PFSK-1 (cell line): ENCODE data around the gene KCTD1.

ENCODE experiments used
- FOXP2 ChIP-seq: optimal IDR thresholded peaks from 2 replicates; pipeline ENCODE3; 2011; ENCODE audit warnings: borderline replicate concordance, control low read depth, inconsistent platforms; ENCODE audit not compliant: insufficient read depth; ENCODE audit errors: extremely low read length, extremely low read depth
- POLR2AphosphoS5 ChIP-seq: IDR thresholded peaks from 2 replicates; pipeline ENCODE4 v1.6.1; 2012; ENCODE audit warnings: low read depth, mild to moderate bottlenecking, control low read depth, low read length, moderate library complexity
- SIN3A ChIP-seq: IDR thresholded peaks from 2 replicates; pipeline ENCODE4 v1.6.1; 2012; ENCODE audit warnings: mild to moderate bottlenecking, low read length, moderate library complexity, borderline replicate concordance; ENCODE audit not compliant: insufficient read depth
- TAF1 ChIP-seq: IDR thresholded peaks from 2 replicates; pipeline ENCODE4 v1.6.1; 2012; ENCODE audit warnings: low read length, control low read depth, borderline replicate concordance; ENCODE audit not compliant: insufficient read depth
- TF ChIP-seq, protein P1 (sequence below), 2 experiments: IDR thresholded peaks; 2 replicates each; pipeline versions ENCODE4 v1.6.1 to v1.8.0; 2011 to 2012; ENCODE audit warnings: low read depth in 2 of 2, low read length in 2 of 2, control low read depth in 1 of 2, inconsistent platforms in 1 of 2, mild to moderate bottlenecking in 1 of 2, moderate library complexity in 1 of 2; ENCODE audit not compliant: insufficient read depth in 1 of 2

KCTD1 gene

DNA sequence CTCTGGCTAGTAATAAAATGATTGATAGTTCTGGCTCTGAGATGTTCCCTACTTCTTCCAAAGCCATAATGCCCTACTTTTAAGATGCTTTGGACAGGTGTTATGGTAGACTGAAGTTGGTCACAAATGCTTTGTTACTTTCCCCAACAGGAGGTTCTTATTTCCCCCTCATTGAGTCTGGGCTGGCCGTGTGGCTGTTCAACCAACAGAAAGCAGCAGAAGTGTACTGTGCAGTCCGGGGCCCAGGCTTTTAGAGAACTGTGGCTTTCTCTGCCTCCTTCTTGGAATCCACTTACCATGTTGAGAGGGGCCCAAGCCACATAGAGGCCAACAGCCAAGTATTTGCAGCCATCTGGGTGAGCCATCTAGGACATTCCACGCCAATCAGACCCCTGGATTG is 94.2 kb downstream of the KCTD1 start:
- no peak for TF ChIP-seq POLR2AphosphoS5
- TF ChIP-seq, protein P1, sequence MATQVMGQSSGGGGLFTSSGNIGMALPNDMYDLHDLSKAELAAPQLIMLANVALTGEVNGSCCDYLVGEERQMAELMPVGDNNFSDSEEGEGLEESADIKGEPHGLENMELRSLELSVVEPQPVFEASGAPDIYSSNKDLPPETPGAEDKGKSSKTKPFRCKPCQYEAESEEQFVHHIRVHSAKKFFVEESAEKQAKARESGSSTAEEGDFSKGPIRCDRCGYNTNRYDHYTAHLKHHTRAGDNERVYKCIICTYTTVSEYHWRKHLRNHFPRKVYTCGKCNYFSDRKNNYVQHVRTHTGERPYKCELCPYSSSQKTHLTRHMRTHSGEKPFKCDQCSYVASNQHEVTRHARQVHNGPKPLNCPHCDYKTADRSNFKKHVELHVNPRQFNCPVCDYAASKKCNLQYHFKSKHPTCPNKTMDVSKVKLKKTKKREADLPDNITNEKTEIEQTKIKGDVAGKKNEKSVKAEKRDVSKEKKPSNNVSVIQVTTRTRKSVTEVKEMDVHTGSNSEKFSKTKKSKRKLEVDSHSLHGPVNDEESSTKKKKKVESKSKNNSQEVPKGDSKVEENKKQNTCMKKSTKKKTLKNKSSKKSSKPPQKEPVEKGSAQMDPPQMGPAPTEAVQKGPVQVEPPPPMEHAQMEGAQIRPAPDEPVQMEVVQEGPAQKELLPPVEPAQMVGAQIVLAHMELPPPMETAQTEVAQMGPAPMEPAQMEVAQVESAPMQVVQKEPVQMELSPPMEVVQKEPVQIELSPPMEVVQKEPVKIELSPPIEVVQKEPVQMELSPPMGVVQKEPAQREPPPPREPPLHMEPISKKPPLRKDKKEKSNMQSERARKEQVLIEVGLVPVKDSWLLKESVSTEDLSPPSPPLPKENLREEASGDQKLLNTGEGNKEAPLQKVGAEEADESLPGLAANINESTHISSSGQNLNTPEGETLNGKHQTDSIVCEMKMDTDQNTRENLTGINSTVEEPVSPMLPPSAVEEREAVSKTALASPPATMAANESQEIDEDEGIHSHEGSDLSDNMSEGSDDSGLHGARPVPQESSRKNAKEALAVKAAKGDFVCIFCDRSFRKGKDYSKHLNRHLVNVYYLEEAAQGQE (IDR thresholded peaks at IDR 0.05; ENCODE audit: insufficient read depth in 1 of 2, low read depth in 2 of 2, low read length in 2 of 2): no peak

DNA sequence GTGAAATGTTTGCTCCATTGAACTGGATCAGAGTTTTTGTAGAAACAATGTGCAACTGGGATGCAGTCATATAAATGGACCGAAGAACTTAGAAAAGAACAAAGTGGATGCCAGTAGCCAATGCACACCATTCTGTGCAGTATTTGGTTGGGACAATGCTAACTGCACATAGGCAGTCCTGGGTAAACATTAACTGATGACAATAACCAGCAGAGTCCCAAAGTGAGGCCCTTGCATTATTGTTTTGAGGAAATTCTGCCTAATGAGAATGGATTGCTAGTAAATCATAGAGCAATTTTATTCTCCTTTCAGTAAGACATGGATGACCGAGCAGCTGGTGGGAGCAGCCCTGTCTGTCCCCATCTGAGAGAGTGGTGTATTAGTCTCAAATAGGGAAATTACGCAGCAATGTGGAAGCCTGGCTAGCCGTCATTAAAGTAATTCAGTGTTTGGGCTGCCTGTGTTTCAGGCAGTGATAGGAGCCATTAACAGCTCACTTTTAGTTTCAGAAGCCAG is 94.9 kb downstream of the KCTD1 start:
- TF ChIP-seq FOXP2 (no peak), POLR2AphosphoS5 (no peak), SIN3A (no peak), TAF1 (no peak)
- TF ChIP-seq, protein P1 (IDR thresholded peaks at IDR 0.05; ENCODE audit: insufficient read depth in 1 of 2, low read depth in 2 of 2, low read length in 2 of 2): no peak

DNA sequence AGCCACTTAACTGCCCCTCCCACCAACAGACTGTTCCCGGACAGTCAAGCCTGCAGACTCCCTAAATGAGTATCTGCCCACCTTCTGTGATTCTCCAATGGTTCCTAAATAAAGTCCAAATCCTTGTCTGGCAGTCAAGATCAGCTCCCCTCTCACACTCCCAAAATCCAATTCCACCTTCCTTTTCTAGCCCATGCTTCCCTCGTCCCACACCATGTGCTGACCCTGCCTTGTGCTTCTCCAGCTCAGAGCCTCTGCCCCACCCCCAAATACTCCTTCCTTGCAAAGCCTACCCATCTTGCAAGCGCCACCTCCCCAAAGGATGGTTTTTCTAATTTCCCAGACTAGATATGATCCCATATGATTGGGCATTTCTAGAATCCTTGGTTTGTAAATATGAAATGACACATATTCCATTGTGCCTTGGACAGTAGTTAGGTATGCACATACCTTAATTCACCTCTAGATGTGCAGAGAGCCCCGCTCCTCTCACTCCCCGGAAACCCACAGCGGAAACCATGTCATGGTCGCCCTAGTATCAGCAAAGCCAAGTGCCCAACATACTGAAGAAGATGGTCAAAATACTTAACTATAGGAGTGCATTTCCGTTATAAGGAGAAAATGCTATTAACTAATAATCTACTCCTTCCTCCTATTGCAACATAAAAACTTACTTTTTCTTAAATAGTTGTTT is 97.2 kb downstream of the KCTD1 start:
- TF ChIP-seq, protein P1 (IDR thresholded peaks at IDR 0.05; ENCODE audit: insufficient read depth in 1 of 2, low read depth in 2 of 2, low read length in 2 of 2): no peak
- TF ChIP-seq SIN3A (no peak), FOXP2 (no peak), TAF1 (no peak), POLR2AphosphoS5 (no peak)

DNA sequence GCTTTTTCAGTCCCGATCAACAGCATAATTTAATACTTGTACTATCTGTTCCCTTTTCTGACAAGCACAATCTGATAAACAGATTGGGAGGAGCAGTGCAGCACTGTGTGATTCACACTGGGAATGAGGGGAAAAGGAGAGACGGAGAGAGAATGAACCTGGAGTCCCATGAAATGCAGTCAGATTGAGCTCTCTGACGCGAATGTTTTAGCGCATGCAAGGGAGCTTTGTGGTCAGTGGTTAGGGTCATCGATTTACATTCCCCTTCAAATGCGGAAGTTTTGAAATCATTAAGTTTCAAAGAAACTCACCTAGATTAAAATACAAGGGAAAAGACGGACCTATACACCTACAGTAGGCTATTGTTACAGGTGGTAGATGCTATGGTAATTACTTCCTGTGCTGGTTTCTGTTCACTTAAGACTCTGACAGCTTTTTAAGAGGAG is 99.6 kb downstream of the KCTD1 start:
- TF ChIP-seq TAF1 (no peak), FOXP2 (no peak), SIN3A (no peak), POLR2AphosphoS5 (no peak)
- TF ChIP-seq, protein P1 (IDR thresholded peaks at IDR 0.05; ENCODE audit: insufficient read depth in 1 of 2, low read depth in 2 of 2, low read length in 2 of 2): no peak

DNA sequence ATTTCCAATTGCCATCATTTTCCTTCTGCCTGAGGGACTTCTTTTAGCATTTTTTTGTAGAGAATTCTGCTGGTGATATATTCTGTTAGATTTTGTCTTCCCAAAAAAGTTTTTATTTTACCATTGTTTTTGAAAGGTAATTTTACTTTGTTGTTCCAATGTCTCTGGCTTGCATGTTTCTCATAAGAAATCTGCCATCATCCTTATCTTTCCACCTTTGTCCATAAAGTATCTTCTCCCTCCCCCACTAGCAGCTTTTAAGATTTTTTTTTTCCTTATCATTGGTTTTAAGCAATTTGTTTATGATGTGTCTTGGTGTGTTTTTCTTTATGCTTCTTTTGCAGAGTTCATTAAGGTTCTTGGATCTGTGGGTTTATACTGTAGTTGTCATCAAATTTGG is 104.5 kb downstream of the KCTD1 start:
- TF ChIP-seq, protein P1 (IDR thresholded peaks at IDR 0.05; ENCODE audit: insufficient read depth in 1 of 2, low read depth in 2 of 2, low read length in 2 of 2): no peak
- TF ChIP-seq POLR2AphosphoS5: no peak
